A204.1 (cell line): ENCODE data around the gene ABR.
"Not testable (repeated sequence)": the region's sequence is repeated elsewhere in the genome, so short reads cannot be mapped to it uniquely, and the experiment has no call there.

ENCODE experiments used
- FAIRE-seq: peaks from 2 replicates; lab custom pipeline; 2012; peaks lifted over from hg19 to GRCh38; lab: Jason Lieb, UNC

ABR gene

GRCh38 chr17:1173432-1174262 is 6.1 kb downstream of the ABR start:
- no peak for FAIRE-seq

DNA sequence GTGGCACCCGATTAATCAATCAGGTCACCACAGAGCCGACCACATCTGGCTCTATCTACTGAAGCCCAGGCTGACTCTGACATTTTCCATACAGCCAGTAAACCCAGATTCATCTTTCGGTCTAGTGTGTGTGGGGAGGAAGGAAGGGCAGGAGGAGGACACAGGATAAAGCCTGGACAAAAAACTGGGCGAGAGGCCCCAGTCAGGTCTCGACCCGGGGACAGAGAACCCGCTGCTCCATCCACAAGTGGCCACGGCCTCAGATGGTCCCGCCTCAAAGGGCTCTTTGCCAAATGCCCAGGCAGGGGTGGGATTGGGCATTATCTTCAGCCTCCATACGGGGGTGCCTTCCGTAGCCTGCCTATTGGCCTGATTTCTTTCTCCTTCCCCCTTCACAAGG is 7.8 kb downstream of the ABR start:
- no peak for FAIRE-seq

DNA sequence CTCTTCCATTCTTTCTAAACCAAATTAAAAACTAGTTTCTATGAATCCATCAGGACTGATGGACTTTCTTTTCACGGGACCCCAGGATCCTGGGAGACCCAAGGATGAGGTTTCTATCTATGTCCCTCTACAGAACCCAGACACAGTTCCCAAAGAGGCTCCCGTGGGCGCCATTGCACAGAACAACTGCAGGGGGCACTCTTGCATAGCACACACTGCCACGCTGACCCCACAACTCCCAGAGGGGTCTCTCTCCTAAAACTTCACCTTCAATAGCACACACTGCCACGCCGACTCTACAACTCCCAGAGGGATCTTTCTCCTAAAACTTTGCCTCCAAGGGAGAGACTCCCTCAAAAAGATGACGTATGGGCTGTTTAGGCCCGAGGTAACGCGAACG is 9.0 kb downstream of the ABR start:
- FAIRE-seq = no peak

- FAIRE-seq = no peak
Measured at GRCh38 chr17:1169929-1170312, 9.9 kb downstream of the ABR start.

DNA sequence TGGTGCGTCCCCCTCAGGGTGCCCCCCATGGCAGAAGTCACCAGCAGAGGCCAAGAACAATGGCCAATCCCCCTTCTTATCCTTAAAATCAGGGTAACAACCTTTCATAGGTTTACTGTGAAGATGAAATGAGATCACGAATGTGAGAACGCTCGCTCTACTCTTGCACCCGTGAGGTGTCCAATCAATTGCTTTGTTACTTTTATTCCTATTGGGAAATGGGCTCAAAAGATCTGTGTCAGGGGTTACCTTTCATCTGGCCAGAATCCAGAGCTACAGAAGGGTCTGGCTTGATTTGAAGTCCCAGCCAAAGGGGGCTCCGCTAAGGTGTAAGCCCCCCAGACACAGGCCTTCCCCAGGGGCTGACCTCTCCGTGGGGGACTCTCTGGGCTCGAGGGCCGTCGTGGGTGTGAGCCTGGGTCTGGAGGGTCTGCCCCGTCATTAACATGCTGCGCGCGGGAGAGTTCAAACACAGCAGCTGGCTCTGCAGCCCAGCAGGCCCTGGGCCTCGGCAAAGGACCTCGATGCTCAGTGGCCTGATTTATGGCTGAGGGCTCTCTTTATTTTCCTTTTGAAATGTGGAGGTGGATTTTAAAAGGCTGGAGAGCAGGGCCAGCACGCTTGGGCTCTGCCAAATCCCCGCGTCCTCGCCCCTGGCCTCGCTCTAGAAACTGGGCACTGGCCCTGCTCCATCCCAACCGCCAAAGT is 10.4 kb downstream of the ABR start:
- no peak for FAIRE-seq

DNA sequence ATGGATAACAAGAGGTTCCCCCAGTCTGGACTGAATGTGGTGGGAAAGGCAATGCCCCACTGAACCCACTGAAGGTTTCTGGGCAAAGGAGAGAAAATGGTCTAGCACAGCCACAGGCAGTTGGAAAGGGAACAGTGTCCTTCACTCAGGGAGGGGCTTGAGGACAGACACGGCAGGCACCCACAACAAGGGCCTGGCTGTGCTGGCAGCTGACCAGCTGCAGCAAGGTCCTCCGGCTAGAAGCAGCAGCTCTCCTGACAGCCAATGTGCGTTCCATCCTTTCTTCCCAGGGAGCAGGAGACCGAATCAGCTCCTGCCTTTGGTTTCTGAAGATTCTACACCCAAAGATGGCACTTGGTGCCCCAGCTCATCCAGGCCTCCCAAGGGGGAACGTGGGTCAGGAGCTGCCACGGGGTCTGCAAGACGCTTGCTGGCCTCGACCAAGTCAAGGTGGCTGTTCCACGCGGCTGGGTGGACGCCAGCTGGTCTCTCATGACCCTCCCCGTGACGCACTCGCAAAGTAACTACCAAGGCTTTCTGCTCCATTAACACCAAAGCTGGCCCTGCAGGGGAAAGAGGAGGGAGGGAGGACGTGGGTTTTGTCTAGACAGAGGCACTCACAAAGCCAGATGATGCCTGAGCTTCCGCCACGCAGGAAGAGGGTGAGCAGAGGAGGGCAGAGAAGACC is 11.1 kb downstream of the ABR start:
- no peak for FAIRE-seq

DNA sequence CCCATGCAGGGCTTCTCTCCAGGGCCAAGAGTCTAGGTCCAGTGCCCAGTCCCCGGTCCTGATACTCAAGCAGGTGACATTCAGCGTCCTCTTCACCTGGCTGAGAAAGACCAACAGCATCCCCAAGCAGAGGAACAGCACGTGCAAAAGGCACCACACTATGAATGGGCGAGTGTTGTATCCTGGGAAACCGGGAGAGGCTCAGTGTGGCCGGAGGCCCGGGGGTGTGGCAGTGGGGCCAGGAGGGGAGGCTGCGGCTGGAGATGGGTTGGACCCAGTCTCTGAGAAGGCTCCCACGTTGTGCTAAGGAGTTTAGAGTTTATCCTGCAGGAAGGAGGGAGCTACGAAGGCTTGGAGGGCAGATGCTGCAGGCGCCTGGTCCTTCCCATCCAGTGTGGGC is 13.5 kb downstream of the ABR start:
- no peak for FAIRE-seq

GRCh38 chr17:1165836-1166235 is 13.9 kb downstream of the ABR start:
- FAIRE-seq = no peak

DNA sequence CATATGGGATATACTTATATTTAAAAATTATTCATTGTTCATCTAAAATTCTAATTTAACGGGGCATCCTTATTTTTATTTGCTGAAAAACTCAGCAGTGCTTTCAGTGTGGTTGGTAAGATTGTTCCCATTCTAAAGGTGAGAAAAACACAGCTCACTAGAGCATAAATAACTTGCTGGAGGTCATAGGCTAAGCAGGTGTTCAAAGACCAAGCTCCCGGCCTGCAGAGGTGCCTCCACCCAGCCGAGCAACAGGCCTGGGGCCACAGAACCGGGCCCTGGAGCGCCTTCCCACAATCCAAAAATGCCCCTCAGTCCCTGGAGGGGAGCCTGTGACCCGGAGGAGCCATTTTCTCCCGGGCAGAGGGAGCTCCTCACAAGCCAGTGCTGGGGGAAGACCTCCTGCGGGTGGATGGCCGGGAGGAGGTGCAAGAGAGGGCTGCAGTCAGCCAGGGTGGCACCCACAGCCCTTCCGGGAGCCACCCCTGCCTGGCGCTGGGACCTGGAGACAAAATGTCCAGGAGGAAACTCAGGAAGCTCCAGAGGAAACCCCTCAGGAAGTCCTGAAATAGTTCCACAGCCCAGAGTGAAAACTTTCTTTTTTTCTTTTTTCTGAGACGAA is 14.7 kb downstream of the ABR start:
- no peak for FAIRE-seq

GRCh38 chr17:1162116-1162855 is 17.5 kb downstream of the ABR start:
- FAIRE-seq = no peak

DNA sequence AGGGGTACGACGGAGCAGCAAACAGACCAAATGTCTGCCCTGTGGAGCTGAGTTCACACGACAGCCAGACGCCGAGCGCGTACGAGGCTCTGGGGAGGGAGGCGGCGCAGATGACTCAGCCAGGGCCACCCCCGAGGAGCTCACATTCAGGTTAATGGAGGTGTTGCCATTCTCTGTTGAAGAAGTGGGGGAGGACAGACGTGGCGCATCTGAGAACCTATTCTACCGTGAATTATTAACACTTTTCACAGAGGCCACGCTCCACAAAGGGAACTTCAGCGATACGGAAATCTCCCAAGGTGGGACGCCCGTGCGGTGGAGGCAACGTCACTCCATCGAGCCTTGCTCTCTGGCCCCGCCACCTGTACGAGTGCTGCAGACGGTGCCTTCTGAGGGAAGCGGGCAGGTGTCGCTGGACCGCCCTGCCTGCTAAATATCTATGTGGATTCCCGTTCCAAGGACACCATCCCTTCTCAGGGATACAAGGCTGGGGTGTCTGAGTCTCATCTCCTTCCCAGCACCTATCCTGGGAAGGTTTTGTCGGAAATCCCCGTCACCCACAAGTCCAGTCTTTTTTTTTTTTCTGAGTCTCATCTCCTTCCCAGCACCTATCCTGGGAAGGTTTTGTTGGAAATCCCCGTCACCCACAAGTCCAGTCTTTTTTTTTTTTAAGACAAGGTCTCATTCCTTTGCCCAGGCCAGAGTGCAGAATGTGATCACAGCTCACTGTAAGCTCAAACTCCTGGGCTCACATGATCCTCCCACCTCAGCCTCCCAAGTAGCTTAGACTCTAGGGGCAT is 19.0 kb downstream of the ABR start:
- FAIRE-seq = no peak

- no peak for FAIRE-seq
Measured at GRCh38 chr17:1159431-1160180, 20.2 kb downstream of the ABR start.

DNA sequence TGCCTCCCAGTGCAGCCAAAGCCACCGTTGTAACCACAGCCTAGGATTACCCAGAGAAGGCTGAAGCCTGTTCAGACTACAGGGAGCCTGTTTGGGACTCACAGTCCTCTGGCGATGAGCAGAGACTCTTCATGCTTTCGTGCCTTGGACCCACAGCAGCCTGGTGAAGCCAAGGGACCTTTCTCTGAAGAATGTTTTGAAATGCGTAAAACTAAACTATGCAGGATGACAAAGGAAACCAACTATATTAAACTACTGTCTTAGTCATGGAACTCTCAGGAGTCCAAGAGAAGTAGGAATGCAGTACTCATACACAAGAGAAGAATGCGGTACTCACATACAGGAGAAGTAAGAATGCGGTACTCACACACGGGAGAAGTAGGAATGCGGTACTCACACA is 20.9 kb downstream of the ABR start:
- no peak for FAIRE-seq

DNA sequence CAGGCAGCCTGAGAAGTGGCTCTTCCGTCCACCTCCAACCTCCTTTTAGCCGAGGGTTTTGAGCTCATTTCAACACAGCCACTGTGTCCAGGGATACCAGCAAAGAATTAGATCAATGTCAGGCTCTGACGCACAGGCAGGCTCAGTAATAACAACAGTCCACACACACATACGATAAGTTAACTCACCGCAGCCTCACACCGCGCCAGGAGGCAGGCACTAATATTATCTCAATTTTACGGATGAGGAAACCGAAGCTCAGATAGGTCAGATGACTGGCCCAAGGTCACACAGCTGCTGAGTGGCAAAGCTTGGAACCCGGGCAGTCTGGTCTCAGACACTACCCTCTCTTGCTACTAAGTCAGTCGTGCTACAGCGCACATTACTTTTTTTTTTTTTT is 22.9 kb downstream of the ABR start:
- FAIRE-seq = no peak

DNA sequence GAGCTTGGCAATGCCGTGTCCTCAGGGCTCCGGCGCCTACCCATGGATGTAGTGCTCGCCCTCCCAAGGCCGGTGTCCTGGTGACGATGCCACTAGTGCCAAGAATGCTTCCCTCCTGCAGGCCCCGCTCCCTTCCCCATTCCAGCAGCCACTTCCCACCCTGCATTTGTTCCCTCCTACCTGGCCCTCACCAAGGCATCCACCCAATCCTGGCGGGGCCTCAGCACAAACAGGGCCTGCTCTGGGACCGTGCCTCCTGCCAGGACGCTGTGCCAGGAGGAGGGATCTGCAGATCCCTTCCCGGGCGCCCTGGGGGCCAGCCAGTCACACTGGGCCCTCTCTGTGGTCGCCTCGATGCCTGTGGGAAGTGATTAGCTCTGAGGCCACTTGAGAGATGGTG is 25.1 kb downstream of the ABR start:
- no peak for FAIRE-seq

- FAIRE-seq = no peak
Measured at GRCh38 chr17:1153795-1154546, 25.8 kb downstream of the ABR start.

DNA sequence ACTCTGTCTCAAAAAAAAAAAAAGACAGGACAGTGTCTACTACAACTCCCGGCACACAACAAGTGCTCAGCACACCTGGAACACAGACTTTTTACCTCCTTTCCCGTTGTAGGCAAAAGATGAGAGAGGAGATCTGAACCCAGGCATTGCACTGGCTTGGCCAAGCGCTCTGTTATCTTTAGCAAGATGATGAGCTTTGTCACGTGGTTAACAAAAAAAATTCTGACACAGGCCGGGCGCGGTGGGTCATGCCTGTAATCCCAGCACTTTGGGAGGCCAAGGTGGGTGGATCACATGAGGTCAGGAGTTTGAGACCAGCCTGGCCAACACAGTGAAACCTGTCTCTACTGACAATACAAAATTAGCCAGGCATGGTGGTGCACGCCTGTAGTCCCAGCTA is 27.2 kb downstream of the ABR start:
- FAIRE-seq = not testable (repeated sequence)

GRCh38 chr17:1150863-1151600 is 28.7 kb downstream of the ABR start:
- no peak for FAIRE-seq

GRCh38 chr17:1149869-1150268 is 29.9 kb downstream of the ABR start:
- no peak for FAIRE-seq
